Brain microvascular endothelial cell (primary cell): ENCODE measurements around the gene PTPRJ.

Experiments used
- DNase-seq: peaks from one replicate; pipeline ENCODE4 v3.0.0-alpha.2; 2020
- H3K27ac ChIP-seq: fragments of 250-450 bp; sonication (Bioruptor Pico); 2 replicates; pipeline ENCODE4 v1.5.1; 2020; ENCODE audit warnings: mild to moderate bottlenecking, moderate library complexity
- H3K27me3 ChIP-seq: fragments of 250-450 bp; sonication (Bioruptor Pico); replicated peaks from 2 replicates; pipeline ENCODE4 v1.5.1; 2020; ENCODE audit warnings: mild to moderate bottlenecking
- H3K36me3 ChIP-seq: fragments of 250-450 bp; sonication (Bioruptor Pico); replicated peaks from 2 replicates; pipeline ENCODE4 v1.5.1; 2020; ENCODE audit warnings: mild to moderate bottlenecking
- H3K4me3 ChIP-seq: 2 replicates; pipeline ENCODE4 v1.5.1; 2011; ENCODE audit warnings: low read depth, mild to moderate bottlenecking, control low read depth, low read length, moderate library complexity
- CTCF ChIP-seq: IDR thresholded peaks from 2 replicates; pipeline ENCODE4 v1.5.1; 2011; ENCODE audit warnings: low read depth, mild to moderate bottlenecking, moderate library complexity, low read length, control low read depth, inconsistent platforms; ENCODE audit errors: missing control alignments
- in situ Hi-C: cut with HindIII; loops from 2 replicates; pipeline ENCODE4 v1.10.0; 2017; ENCODE audit warnings: low sequenced_read_pairs, low pct_ligation_motif_present

Gene PTPRJ

DNA sequence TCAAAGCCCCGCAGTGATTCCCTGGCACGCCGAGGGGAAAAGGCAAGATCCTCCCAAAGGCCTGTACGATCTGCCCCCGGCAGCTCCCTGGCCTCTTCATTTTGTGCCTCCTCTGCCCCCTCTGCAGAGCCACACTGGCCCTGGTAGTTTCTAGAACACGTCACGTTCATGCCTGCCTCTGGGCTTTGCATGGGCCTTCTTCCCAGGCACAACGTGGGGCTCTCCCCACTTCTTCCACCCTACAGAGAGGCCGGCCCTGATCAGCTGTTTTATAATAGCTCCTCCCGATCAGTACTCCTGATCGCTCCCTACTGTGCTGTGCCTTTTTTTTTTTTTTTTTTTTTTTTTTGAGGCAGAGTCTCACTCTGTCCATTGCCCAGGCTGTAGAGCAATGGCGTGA is 78.4 kb downstream of the PTPRJ start:
- no peak for DNase-seq
- in situ Hi-C loops: no loop called here
- H3K4me3 ChIP-seq: no peak overlapping the region
- no peaks in the 10 kb centered on the region for H3K27me3 ChIP-seq
- no peaks in the 10 kb centered on the region for H3K36me3 ChIP-seq
- no peak for TF ChIP-seq CTCF
- no peak overlapping the region for H3K27ac ChIP-seq

GRCh38 chr11:48062649-48063048 is 82.3 kb downstream of the PTPRJ start:
- Histone ChIP-seq H3K4me3 (no peak overlapping the region), H3K27ac (peak overlapping the region; percentile 91), H3K27me3 (no peaks in the 10 kb centered on the region), H3K36me3 (no peaks in the 10 kb centered on the region)
- in situ Hi-C loops: no loop called here
- no peak for TF ChIP-seq CTCF
- no peak for DNase-seq

- peak; percentile 87 for DNase-seq
- no peak for TF ChIP-seq CTCF
- in situ Hi-C loops: no loop called here
- H3K27me3 ChIP-seq: no peaks in the 10 kb centered on the region
- H3K36me3 ChIP-seq: no peaks in the 10 kb centered on the region
- no peak overlapping the region for H3K4me3 ChIP-seq
- peak overlapping the region; percentile 91 for H3K27ac ChIP-seq
Observed at GRCh38 chr11:48063424-48063978, 83.1 kb downstream of the PTPRJ start.

DNA sequence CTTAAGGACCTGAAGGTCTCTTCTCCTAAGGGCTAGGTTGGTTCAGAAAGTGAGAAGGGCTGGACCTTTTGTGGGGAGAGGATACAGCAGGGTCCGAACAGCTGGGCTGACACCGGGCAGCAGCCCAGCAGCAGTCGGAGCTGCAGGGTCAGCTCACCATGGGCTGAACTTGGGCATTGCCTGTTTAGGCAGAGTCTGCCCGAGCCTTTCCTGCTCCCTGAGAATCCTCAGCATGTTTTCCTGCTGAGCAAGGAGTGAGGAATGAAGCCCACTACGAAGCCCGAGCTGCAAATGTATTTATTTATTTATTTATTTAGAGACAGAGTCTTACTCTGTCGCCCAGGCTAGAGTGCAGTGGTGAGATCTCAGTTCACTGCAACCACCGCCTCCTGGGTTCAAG is 83.9 kb downstream of the PTPRJ start:
- in situ Hi-C loops: no loop called here
- Histone ChIP-seq H3K27me3 (no peaks in the 10 kb centered on the region), H3K36me3 (no peaks in the 10 kb centered on the region), H3K4me3 (no peak overlapping the region), H3K27ac (peak overlapping the region; percentile 91)
- TF ChIP-seq CTCF: no peak
- DNase-seq: peak; percentile 79

GRCh38 chr11:48066881-48067800 is 86.8 kb downstream of the PTPRJ start:
- DNase-seq: no peak
- Histone ChIP-seq H3K27me3 (no peaks in the 10 kb centered on the region), H3K4me3 (no peak overlapping the region), H3K36me3 (no peaks in the 10 kb centered on the region), H3K27ac (no peak overlapping the region)
- in situ Hi-C loops: no loop called here
- TF ChIP-seq CTCF: no peak
